ENCODE measurements around the gene TEX52. TPM values are rescaled to one million over a fixed set of nuclear protein-coding genes. Genes with fewer than 3 reads are reported as not detected.

The TEX52 gene
- total and polyA plus RNA-seq, 2 of the 13 experiments (the other 11 are each of a cell fraction or from before 2014, with no cell fraction given): 0.05 TPM; not detected in 1

DNA sequence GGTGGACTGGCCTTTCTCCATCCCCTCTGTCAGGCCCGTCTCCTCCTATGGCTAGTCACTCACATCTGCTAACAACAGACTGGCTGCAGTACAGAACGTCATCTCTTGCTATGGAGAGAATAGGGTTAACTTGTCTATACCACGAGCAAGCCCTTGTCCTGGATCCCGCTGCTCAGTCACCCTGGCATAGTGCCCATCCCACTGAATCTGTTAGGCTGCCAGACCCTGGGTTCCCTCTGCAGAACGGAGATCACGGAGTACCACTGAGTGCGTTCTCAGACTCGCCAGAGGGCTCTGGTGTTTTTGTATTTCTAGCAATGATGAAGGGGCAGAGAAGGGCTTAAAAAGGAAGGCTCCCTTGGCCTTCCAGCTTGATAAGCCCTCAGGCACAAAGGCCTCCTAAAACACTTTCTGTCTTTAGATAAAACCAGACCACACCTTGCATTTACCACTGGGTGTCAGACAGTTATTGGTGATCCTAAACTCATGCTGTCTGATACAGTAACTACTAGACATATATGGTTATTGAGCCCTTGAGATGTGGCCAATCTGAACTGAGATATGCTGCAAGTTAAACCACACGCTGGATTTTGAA lies 15.7 kb downstream of the TEX52 start (continued):
- no peak for TF ChIP-seq ZNF609 (CRISPR knock-in tag; IDR thresholded peaks at IDR 0.05; ENCODE audit: borderline replicate concordance)
- no peak for TF ChIP-seq MTERF4 (CRISPR knock-in tag; IDR thresholded peaks at IDR 0.05)
- no peak for TF ChIP-seq SATB2 (CRISPR knock-in tag; IDR thresholded peaks at IDR 0.05)
- no peak for TF ChIP-seq SKIL (CRISPR knock-in tag; IDR thresholded peaks at IDR 0.05; ENCODE audit: borderline replicate concordance)

Data from HepG2 (cell line).